HEK293T (cell line): Measurements from ENCODE around the gene C5orf58.
A peak's percentile ranks its signal among the peaks of the same experiment; 100 is the strongest.

Source experiments
- CTCF ChIA-PET: fragments of 350-600 bp; formaldehyde crosslinking; extraction: SDS; loops from one replicate; lab custom pipeline; 2021; ENCODE audit warnings: antibody characterized with exemption, inconsistent platforms; lab: Yijun Ruan, JAX
- POLR2A ChIA-PET: fragments of 350-600 bp; formaldehyde crosslinking; extraction: SDS; loops from one replicate; lab custom pipeline; 2020; ENCODE audit warnings: antibody characterized with exemption, inconsistent platforms; lab: Yijun Ruan, JAX
- DNase-seq: peaks from one replicate; pipeline ENCODE4 v3.0.0; 2012; ENCODE audit warnings: mixed read lengths; ENCODE audit errors: extremely low spot score
- ARNT ChIP-seq: fragments of 450-650 bp; IDR thresholded peaks from 2 replicates; pipeline ENCODE4 v1.6.1; 2017; ENCODE audit warnings: mild to moderate bottlenecking
- BHLHE40 ChIP-seq: fragments of 450-650 bp; IDR thresholded peaks from 2 replicates; pipeline ENCODE4 v1.6.1; 2016; ENCODE audit warnings: mild to moderate bottlenecking, moderate library complexity, borderline replicate concordance
- CTBP1 ChIP-seq: fragments of 450-650 bp; IDR thresholded peaks from 2 replicates; pipeline ENCODE4 v1.6.1; 2016; ENCODE audit warnings: borderline replicate concordance
- ELF4 ChIP-seq: fragments of 450-650 bp; IDR thresholded peaks from 2 replicates; pipeline ENCODE4 v1.6.1; 2017; ENCODE audit warnings: antibody characterized with exemption
- FOXA1 ChIP-seq: fragments of 450-650 bp; IDR thresholded peaks from 2 replicates; pipeline ENCODE4 v1.6.1; 2016; ENCODE audit warnings: mild to moderate bottlenecking
- FOXK2 ChIP-seq: fragments of 450-650 bp; IDR thresholded peaks from 2 replicates; pipeline ENCODE4 v1.6.1; 2016; ENCODE audit warnings: mild to moderate bottlenecking
- FOXM1 ChIP-seq: fragments of 450-650 bp; IDR thresholded peaks from 2 replicates; pipeline ENCODE4 v1.6.1; 2017; ENCODE audit warnings: mild to moderate bottlenecking, borderline replicate concordance
- HDGF ChIP-seq: fragments of 450-650 bp; IDR thresholded peaks from 2 replicates; pipeline ENCODE4 v1.6.1; 2017; ENCODE audit warnings: antibody characterized with exemption, borderline replicate concordance
- L3MBTL2 ChIP-seq: fragments of 450-650 bp; conservative IDR thresholded peaks from 2 replicates; pipeline ENCODE4 v1.6.1; 2016; ENCODE audit warnings: mild to moderate bottlenecking
- LEF1 ChIP-seq: fragments of 450-650 bp; IDR thresholded peaks from 2 replicates; pipeline ENCODE4 v1.6.1; 2017; ENCODE audit warnings: mild to moderate bottlenecking, borderline replicate concordance
- NFRKB ChIP-seq: fragments of 450-650 bp; IDR thresholded peaks from 2 replicates; pipeline ENCODE4 v1.6.1; 2016; ENCODE audit warnings: mild to moderate bottlenecking, moderate library complexity
- PKNOX1 ChIP-seq: fragments of 450-650 bp; IDR thresholded peaks from 2 replicates; pipeline ENCODE4 v1.6.1; 2016
- SP1 ChIP-seq: fragments of 450-650 bp; IDR thresholded peaks from 2 replicates; pipeline ENCODE4 v1.6.1; 2017
- SUZ12 ChIP-seq: fragments of 450-650 bp; IDR thresholded peaks from 2 replicates; pipeline ENCODE4 v1.6.1; 2016; ENCODE audit warnings: mild to moderate bottlenecking
- TARDBP ChIP-seq: fragments of 450-650 bp; IDR thresholded peaks from 2 replicates; pipeline ENCODE4 v1.6.1; 2016
- ZNF384 ChIP-seq: fragments of 450-650 bp; IDR thresholded peaks from 2 replicates; pipeline ENCODE4 v1.6.1; 2016

Gene C5orf58

GRCh38 chr5:170263906-170264305, 31.1 kb downstream of the C5orf58 start:
- POLR2A ChIA-PET, result no interaction called here
- no peak for DNase-seq
- CTCF ChIA-PET, result no interaction called here
- TF ChIP-seq FOXM1, result no peak
- TF ChIP-seq ARNT, result no peak
- TF ChIP-seq FOXA1, result no peak

DNA sequence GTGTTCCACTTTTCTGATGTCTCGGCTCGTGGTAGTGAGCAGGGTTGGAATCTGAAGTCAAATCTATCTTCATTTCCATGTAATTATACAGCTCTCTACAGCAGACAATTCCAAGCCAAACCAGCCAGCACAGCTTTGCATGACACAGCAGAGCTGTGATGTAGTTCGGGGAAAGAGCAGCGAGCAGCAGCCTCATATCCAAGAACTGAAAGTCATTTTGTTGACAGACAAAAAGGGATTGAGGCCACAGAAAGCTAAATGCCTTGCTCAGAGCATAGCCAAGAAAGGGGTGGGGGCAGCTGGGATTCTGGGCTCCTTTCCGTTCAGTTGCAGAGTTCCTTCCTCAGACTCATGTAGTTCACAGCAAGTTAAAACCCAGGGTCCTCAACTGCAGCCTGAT, 32.7 kb downstream of the C5orf58 start:
- ChIA-PET CTCF (interaction anchor here (1.0 to 1.1 kb wide), 3 partner anchors 68 to 156 kb away, joined by 3 to 4 read pairs (median 3); no protein-coding TSS in a partner anchor), POLR2A (no interaction called here)
- DNase-seq, result no peak
- no peak for TF ChIP-seq LEF1
- no peak for TF ChIP-seq FOXA1
- no peak for TF ChIP-seq NFRKB
- no peak for TF ChIP-seq TARDBP
- TF ChIP-seq FOXK2, result no peak
- no peak for TF ChIP-seq ARNT
- TF ChIP-seq FOXM1, result no peak
- no peak for TF ChIP-seq HDGF
- TF ChIP-seq BHLHE40, result no peak
- TF ChIP-seq SP1, result no peak
- no peak for TF ChIP-seq SUZ12

DNA sequence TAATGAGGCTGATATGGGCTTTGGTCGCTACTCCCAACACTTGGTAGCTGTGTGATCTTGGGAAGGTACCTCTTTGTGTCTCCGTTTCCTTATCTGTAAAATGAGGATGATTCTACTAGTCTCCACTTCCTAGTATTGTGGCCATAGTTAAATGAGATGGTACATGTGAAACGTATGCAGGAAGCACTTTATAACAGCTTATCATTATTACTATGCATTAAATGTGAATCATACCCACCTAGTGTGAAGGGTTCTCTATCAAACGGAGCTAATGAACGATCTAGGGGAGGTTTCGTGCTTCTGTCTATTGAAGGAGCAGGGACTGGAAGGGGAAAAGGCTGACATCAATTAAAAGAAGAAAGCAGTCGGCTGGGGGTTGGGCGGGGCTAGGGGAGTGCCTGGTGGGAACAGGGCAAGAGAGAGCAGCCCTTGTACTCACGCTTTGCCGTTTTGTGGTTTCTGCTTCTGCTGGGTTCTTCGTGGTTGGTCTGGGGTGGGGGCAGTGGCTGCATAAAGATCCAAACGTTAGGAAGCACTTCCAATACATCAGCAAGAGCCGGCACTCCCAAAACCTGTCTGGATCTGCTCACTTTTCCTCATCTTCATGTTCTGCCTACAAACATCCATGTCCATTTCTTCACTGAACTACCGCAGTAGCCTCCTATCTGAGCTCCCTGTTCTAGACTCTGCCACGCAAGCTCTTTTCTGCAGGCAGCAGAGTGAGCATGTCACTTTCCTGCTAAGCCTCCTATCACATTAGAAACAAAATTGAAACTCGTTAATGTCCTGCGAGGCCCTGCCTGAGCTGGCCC, 34.0 kb downstream of the C5orf58 start:
- DNase-seq, result no peak
- ChIA-PET POLR2A (no interaction called here), CTCF (interaction anchor here (0.8 to 2.1 kb wide), 18 partner anchors 9 to 367 kb away, joined by 3 to 6 read pairs (median 4); partner anchors contain the start of gene LCP2)
- no peak for TF ChIP-seq FOXA1

DNA sequence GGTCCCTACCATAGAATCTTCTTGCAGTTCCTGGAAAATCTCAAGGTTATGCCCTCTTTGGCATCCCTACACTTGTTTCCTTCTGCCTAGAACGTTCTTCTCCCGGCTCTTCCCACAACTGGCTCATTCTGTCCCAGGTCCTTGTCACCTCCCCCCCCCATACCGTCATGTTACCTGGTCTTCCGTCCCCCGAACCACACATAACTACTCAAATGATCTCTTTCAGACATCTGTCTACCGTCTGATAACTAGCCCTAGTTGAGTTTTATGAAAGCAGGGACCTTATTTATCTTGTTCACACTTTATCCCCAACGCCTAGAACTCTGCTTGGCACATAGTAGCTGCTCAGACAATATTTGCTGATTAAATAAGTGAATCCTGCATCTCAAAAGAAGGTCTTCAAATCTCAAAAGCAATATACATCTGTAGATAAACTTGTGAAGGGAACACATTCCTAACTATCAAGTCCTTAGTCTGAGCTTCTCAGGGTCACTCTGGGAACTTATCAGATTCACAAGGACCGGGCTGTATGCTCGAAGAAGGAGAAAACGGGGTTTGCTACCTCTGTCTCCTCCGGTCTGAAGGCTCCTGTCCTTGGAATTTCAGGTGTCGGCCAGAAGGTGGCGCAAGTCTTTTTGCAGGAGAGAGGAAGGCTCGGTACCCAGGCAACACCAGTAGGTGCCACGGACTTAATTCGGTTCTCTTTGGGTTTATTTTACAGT, 34.8 kb downstream of the C5orf58 start:
- DNase-seq, result peak; percentile 85
- ChIA-PET POLR2A (no interaction called here), CTCF (interaction anchor here (0.8 to 2.1 kb wide), 15 partner anchors 8 to 302 kb away, joined by 3 to 6 read pairs (median 4); partner anchors contain the start of gene LCP2)
- TF ChIP-seq SP1, result no peak
- TF ChIP-seq TARDBP, result no peak
- no peak for TF ChIP-seq ZNF384
- TF ChIP-seq NFRKB, result no peak
- no peak for TF ChIP-seq ELF4
- no peak for TF ChIP-seq ARNT
- no peak for TF ChIP-seq CTBP1
- TF ChIP-seq L3MBTL2, result no peak
- no peak for TF ChIP-seq FOXK2
- TF ChIP-seq HDGF, result no peak
- TF ChIP-seq FOXA1, result no peak

DNA sequence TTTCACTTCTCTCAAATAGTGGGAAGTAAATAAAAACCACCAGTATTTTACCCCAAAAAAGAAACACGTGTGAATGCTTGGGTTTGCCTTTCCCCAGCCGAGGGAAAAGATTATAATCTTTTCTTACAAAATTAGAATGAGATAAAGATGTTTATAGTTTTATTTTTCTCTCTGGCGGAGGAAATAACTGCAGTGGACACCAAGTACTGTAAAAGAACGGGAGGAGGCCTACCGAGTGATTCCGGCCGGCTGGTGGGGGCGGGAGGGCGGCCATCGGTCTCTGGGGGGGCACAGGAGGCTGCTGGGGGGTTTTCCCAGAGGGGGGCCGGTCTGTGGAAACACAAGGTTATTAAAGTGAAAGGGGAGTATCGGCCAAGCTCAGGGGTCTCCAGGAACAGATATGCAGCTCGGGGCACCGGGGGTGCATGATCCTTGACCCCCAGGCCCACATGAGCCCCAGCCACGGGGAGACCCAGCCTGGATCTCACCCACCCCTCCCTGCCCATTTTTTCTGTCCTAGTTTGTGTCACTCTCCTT, 35.4 kb downstream of the C5orf58 start:
- TF ChIP-seq ARNT, result no peak
- TF ChIP-seq SP1, result no peak
- TF ChIP-seq PKNOX1, result no peak
- no peak for TF ChIP-seq NFRKB
- no peak for TF ChIP-seq ZNF384
- no peak for TF ChIP-seq FOXM1
- no peak for TF ChIP-seq L3MBTL2
- TF ChIP-seq TARDBP, result no peak
- TF ChIP-seq BHLHE40, result no peak
- CTCF ChIA-PET, result interaction anchor here (0.6 to 1.8 kb wide), 8 partner anchors 15 to 1517 kb away, joined by 3 to 6 read pairs (median 4); no protein-coding TSS in a partner anchor
- DNase-seq, result no peak
- POLR2A ChIA-PET, result no interaction called here

- DNase-seq, result no peak
- CTCF ChIA-PET, result interaction anchor here (0.6 to 1.8 kb wide), 5 partner anchors 9 to 1518 kb away, joined by 3 to 6 read pairs (median 4); no protein-coding TSS in a partner anchor
- POLR2A ChIA-PET, result no interaction called here
- TF ChIP-seq LEF1 (no peak), HDGF (no peak), FOXM1 (no peak), SP1 (no peak), NFRKB (no peak), FOXA1 (no peak)
Measured at GRCh38 chr5:170268884-170269283, 36.1 kb downstream of the C5orf58 start.

DNA sequence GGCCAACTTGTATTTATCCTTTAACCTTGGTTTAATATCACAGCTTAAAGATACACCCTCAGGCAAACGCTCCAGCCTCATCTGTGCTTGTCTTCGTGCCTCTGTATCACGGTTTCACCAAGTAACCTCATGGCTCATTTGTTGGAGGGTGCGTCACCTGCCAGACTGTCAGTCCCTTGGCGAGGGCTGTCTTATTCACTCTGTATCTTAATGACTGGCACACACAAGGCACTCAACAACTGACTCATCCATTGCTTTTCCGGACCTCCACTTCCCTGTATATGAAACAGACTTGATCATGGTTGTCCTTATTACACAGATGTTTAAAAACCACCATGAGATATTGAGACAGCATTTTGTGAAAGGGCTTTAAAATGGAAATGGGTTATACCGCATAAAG, 36.8 kb downstream of the C5orf58 start:
- ChIA-PET POLR2A (no interaction called here), CTCF (interaction anchor here (0.7 to 1.8 kb wide), 3 partner anchors 8 to 158 kb away, joined by 3 to 6 read pairs (median 4); no protein-coding TSS in a partner anchor)
- DNase-seq, result no peak
- no peak for TF ChIP-seq ARNT
- no peak for TF ChIP-seq CTBP1
- no peak for TF ChIP-seq FOXA1
- TF ChIP-seq FOXM1, result no peak
- TF ChIP-seq TARDBP, result no peak
- no peak for TF ChIP-seq FOXK2
- no peak for TF ChIP-seq ELF4
- no peak for TF ChIP-seq SUZ12
- TF ChIP-seq SP1, result no peak
- no peak for TF ChIP-seq PKNOX1
- TF ChIP-seq BHLHE40, result no peak
- TF ChIP-seq NFRKB, result no peak
- TF ChIP-seq ZNF384, result no peak
- TF ChIP-seq L3MBTL2, result no peak
- no peak for TF ChIP-seq LEF1
